H1 (cell line): ENCODE measurements around the gene BAZ2B. TPM values are rescaled to one million over a fixed set of nuclear protein-coding genes. Genes with fewer than 3 reads are reported as not detected.

Source experiments
- BRCA1 ChIP-seq: IDR thresholded peaks from 2 replicates; pipeline ENCODE4 v1.6.1; 2012; ENCODE audit warnings: low read depth, low read length, improper control_type of control experiment
- CBX8 ChIP-seq: fragments of 300-800, 300-1000 bp; sonication (generic); IDR thresholded peaks from 2 replicates; pipeline ENCODE4 v1.7.1; 2016; ENCODE audit warnings: low read depth, low read length, borderline replicate concordance
- EP300 ChIP-seq, 2 experiments: IDR thresholded peaks; 1 replicate in 1 of 2; 2 replicates in 1 of 2; pipeline ENCODE4 v1.6.1; 2011 to 2012; ENCODE audit warnings: low read depth in 2 of 2, low read length in 2 of 2, mild to moderate bottlenecking in 2 of 2, borderline replicate concordance in 1 of 2, inconsistent platforms in 1 of 2, moderate library complexity in 1 of 2
- RFX5 ChIP-seq: IDR thresholded peaks from 2 replicates; pipeline ENCODE4 v1.6.1; 2011; ENCODE audit warnings: low read depth, low read length, improper control_type of control experiment, borderline replicate concordance
- ZNF274 ChIP-seq: IDR thresholded peaks from 2 replicates; pipeline ENCODE4 v1.7.0; 2012; ENCODE audit warnings: low read length, borderline replicate concordance; ENCODE audit errors: extremely low read depth
- polyA plus RNA-seq, 7 experiments: library from polyadenylated mRNA; depleted of rRNA in 3 of 7; stranded (reverse) in 5 of 7; unstranded in 2 of 7; fragments of >200 nt in 5 of 7; fragments of 200-250 nt in 2 of 7; gene quantifications; 1 replicate in 5 of 7; 2 replicates in 1 of 7; 4 replicates in 1 of 7; pipeline versions ENCODE4 v1.2.1 to v1.2.3, GENCODE V29; 2011 to 2013; ENCODE audit warnings: missing spikeins in 2 of 7, mixed read lengths in 2 of 7
- total RNA-seq: library from RNA; stranded (reverse); fragmentation: NEBNext Ultra II Directional; extraction: Animal tissue kit (Norgen Biotek cat#: 25700); gene quantifications from 2 replicates; pipeline ENCODE4 v1.2.1, GENCODE V29; 2021
- TF ChIP-seq, protein P1 (sequence below): IDR thresholded peaks from 2 replicates; pipeline ENCODE4 v1.6.1; 2012; ENCODE audit warnings: low read length, inconsistent platforms
- TF ChIP-seq, protein P2 (sequence below): fragments of 300-600 bp; sonication (generic); IDR thresholded peaks from 2 replicates; pipeline ENCODE4 v1.7.1; 2012; ENCODE audit warnings: low read length, moderate library complexity, mild to moderate bottlenecking, inconsistent platforms; ENCODE audit not compliant: insufficient replicate concordance

BAZ2B gene
- total and polyA plus RNA-seq, 2 of the 8 experiments (the other 6 are each of a cell fraction or from before 2014, with no cell fraction given): 15.2 to 46.3 TPM

DNA sequence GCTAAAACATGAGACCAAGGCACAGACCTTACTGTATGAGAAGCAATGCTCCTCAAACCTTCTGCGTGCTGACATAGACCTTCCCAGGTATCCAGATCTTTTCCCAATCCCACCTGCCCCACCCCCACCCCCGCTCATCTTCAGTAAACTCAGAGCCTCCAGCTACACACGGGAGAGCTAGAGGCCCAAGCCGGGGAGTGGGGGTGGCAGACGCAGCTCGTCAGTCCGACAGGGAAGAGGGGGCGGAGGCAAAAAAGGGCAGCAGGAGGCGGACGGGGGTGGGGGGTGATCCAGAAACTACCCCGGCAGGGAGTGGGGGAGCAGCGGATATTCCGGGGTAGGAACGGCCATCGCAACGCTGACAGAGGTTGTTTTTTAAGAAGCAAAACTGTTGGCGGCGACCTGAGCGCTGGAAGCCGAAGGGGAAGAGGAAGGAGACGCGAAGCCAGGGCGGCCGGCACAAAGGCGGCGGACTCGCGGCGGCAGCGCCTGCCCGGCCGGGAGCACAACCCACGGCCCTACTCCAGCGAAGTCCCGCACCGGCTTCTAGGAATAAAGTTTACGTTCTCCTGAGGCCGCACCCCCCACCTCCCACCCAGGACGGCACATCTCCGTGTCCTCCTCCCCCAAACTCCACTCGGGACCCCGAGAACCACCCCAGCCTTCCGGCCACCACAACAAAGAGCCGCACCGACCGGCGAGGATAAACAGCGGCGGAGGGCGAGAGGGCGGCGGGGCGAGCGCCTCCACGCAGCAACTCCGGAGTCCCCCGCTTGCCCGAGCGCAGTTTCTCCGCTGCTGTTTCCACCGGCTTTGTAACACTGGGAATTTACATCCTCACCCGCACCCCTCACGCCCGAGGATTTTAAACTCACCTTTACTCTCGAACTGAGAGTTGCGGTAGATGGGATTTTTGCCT lies 722 bp downstream of the BAZ2B start (continued):
- TF ChIP-seq, protein P1, sequence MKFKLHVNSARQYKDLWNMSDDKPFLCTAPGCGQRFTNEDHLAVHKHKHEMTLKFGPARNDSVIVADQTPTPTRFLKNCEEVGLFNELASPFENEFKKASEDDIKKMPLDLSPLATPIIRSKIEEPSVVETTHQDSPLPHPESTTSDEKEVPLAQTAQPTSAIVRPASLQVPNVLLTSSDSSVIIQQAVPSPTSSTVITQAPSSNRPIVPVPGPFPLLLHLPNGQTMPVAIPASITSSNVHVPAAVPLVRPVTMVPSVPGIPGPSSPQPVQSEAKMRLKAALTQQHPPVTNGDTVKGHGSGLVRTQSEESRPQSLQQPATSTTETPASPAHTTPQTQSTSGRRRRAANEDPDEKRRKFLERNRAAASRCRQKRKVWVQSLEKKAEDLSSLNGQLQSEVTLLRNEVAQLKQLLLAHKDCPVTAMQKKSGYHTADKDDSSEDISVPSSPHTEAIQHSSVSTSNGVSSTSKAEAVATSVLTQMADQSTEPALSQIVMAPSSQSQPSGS: no peak
- TF ChIP-seq RFX5 (no peak), ZNF274 (no peak), BRCA1 (no peak), EP300 (IDR thresholded peaks at IDR 0.05; ENCODE audit: borderline replicate concordance in 1 of 2, low read depth in 2 of 2, low read length in 2 of 2) (no peak), CBX8 (no peak)
- TF ChIP-seq, protein P2, sequence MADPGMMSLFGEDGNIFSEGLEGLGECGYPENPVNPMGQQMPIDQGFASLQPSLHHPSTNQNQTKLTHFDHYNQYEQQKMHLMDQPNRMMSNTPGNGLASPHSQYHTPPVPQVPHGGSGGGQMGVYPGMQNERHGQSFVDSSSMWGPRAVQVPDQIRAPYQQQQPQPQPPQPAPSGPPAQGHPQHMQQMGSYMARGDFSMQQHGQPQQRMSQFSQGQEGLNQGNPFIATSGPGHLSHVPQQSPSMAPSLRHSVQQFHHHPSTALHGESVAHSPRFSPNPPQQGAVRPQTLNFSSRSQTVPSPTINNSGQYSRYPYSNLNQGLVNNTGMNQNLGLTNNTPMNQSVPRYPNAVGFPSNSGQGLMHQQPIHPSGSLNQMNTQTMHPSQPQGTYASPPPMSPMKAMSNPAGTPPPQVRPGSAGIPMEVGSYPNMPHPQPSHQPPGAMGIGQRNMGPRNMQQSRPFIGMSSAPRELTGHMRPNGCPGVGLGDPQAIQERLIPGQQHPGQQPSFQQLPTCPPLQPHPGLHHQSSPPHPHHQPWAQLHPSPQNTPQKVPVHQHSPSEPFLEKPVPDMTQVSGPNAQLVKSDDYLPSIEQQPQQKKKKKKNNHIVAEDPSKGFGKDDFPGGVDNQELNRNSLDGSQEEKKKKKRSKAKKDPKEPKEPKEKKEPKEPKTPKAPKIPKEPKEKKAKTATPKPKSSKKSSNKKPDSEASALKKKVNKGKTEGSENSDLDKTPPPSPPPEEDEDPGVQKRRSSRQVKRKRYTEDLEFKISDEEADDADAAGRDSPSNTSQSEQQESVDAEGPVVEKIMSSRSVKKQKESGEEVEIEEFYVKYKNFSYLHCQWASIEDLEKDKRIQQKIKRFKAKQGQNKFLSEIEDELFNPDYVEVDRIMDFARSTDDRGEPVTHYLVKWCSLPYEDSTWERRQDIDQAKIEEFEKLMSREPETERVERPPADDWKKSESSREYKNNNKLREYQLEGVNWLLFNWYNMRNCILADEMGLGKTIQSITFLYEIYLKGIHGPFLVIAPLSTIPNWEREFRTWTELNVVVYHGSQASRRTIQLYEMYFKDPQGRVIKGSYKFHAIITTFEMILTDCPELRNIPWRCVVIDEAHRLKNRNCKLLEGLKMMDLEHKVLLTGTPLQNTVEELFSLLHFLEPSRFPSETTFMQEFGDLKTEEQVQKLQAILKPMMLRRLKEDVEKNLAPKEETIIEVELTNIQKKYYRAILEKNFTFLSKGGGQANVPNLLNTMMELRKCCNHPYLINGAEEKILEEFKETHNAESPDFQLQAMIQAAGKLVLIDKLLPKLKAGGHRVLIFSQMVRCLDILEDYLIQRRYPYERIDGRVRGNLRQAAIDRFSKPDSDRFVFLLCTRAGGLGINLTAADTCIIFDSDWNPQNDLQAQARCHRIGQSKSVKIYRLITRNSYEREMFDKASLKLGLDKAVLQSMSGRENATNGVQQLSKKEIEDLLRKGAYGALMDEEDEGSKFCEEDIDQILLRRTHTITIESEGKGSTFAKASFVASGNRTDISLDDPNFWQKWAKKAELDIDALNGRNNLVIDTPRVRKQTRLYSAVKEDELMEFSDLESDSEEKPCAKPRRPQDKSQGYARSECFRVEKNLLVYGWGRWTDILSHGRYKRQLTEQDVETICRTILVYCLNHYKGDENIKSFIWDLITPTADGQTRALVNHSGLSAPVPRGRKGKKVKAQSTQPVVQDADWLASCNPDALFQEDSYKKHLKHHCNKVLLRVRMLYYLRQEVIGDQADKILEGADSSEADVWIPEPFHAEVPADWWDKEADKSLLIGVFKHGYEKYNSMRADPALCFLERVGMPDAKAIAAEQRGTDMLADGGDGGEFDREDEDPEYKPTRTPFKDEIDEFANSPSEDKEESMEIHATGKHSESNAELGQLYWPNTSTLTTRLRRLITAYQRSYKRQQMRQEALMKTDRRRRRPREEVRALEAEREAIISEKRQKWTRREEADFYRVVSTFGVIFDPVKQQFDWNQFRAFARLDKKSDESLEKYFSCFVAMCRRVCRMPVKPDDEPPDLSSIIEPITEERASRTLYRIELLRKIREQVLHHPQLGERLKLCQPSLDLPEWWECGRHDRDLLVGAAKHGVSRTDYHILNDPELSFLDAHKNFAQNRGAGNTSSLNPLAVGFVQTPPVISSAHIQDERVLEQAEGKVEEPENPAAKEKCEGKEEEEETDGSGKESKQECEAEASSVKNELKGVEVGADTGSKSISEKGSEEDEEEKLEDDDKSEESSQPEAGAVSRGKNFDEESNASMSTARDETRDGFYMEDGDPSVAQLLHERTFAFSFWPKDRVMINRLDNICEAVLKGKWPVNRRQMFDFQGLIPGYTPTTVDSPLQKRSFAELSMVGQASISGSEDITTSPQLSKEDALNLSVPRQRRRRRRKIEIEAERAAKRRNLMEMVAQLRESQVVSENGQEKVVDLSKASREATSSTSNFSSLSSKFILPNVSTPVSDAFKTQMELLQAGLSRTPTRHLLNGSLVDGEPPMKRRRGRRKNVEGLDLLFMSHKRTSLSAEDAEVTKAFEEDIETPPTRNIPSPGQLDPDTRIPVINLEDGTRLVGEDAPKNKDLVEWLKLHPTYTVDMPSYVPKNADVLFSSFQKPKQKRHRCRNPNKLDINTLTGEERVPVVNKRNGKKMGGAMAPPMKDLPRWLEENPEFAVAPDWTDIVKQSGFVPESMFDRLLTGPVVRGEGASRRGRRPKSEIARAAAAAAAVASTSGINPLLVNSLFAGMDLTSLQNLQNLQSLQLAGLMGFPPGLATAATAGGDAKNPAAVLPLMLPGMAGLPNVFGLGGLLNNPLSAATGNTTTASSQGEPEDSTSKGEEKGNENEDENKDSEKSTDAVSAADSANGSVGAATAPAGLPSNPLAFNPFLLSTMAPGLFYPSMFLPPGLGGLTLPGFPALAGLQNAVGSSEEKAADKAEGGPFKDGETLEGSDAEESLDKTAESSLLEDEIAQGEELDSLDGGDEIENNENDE: no peak
